ENCODE measurements around the gene C14orf119. TPM values are rescaled to one million over a fixed set of nuclear protein-coding genes. Genes with fewer than 3 reads are reported as not detected.
A peak's percentile ranks its signal among the peaks of the same experiment; 100 is the strongest.

The C14orf119 gene
- total RNA-seq, 1 experiment from 2014 or later = 65.1 TPM

DNA sequence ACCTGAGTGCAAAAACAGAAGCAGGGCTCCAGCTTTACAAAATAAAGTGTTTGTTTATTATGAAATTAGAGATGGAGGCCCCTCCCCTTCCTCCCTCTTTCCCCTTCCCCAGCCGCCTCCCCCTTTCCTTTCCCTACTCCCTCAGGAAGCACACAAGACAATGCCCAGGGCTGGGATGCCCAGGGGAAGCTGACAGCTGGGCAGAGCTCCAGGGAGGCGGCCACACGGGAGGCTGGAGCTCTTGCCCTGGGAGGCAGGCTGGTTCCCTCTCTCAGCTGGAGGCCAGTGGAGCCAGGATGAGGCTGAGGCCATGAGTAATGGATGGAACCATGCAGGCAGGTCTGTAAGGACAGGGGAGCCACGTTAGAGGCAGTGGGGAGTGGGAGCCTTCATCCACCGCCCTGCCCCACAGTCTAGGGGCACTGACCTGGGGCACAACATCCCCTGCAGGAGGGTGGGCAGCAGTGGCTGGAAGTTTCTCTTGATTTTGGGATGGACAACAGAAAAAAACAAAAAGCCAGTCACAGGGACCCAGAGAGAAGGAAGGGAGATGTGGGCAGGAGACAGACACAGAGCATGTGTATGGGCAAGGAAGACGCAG lies 48.2 kb upstream of the C14orf119 start:
- H2BK5ac ChIP-seq (ENCODE audit: insufficient read length, low read length) = no peak overlapping the region
- H4K91ac ChIP-seq (ENCODE audit: insufficient read length, low read depth, low read length) = no peak overlapping the region
- no peak overlapping the region for H3K14ac ChIP-seq (ENCODE audit: insufficient read depth, low read length)
- Mint-ChIP-seq H3K27ac (peak overlapping the region in 1 of 3 experiments; percentile 36; a peak in 3 of 7 replicates), H3K4me1 (peaks cover 6 to 15% of the 10 kb centered on the region in 2 experiments), H3K9me3 (no peaks in the 10 kb centered on the region), H3K4me3 (no peak overlapping the region), H3K27me3 (ENCODE audit: low read depth) (peaks cover 1% of the 10 kb centered on the region; the same call in 1 of the 2 replicates), H3K36me3 (ENCODE audit: insufficient read depth in 1 of 3, low read depth in 3 of 3) (peaks cover 7 to 17% (median 16%) of the 10 kb centered on the region in 3 experiments)
- H3K56ac ChIP-seq (ENCODE audit: insufficient read length, low read depth, low read length) = no peak overlapping the region
- no peaks in the 10 kb centered on the region for H4K20me1 ChIP-seq (ENCODE audit: control insufficient read depth, insufficient read depth, insufficient read length)
- no peak overlapping the region for H3T11ph ChIP-seq (ENCODE audit: low read length)
- H2BK20ac ChIP-seq (ENCODE audit: low read depth, low read length, poor library complexity, severe bottlenecking) = no peak overlapping the region
- no peak overlapping the region for H2AFZ ChIP-seq (ENCODE audit: low read length)
- no peak overlapping the region for H3K4ac ChIP-seq (ENCODE audit: low read depth, low read length)
- WGBS (ENCODE audit: extremely low coverage, insufficient read length, low lambda C conversion rate) = no CpG with 5 or more reads among the region's 6 CpGs
- no peaks in the 10 kb centered on the region for H3K79me1 ChIP-seq (ENCODE audit: insufficient read depth, low read depth, low read length, poor library complexity, severe bottlenecking)
- no peaks in the 10 kb centered on the region for H3K9me3 ChIP-seq (ENCODE audit: control insufficient read depth, low read depth, low read length)
- no peak overlapping the region for H2BK15ac ChIP-seq (ENCODE audit: low read depth, low read length)
- H3K18ac ChIP-seq (ENCODE audit: insufficient read length, low read depth, low read length) = no peak overlapping the region
- no peak overlapping the region for H2BK120ac ChIP-seq (ENCODE audit: low read depth, low read length, poor library complexity, severe bottlenecking)
- no peak overlapping the region for H2BK12ac ChIP-seq (ENCODE audit: insufficient read length, low read depth, low read length)
- no peaks in the 10 kb centered on the region for H3K79me2 ChIP-seq (ENCODE audit: insufficient read depth, low read length)
- no peak overlapping the region for H4K5ac ChIP-seq (ENCODE audit: insufficient read length, low read depth, low read length)
- no peak overlapping the region for H3K9ac ChIP-seq (ENCODE audit: extremely low read depth, insufficient read length, low read length)
- no peak overlapping the region for H3K4me2 ChIP-seq (ENCODE audit: insufficient read depth, insufficient read length, low read length)
- no peaks in the 10 kb centered on the region for H3K27me3 ChIP-seq (ENCODE audit: insufficient read depth, low read length)
- no peaks in the 10 kb centered on the region for H3K23me2 ChIP-seq (ENCODE audit: insufficient read length, low read depth, low read length, poor library complexity, severe bottlenecking)
- TF ChIP-seq, protein P1, sequence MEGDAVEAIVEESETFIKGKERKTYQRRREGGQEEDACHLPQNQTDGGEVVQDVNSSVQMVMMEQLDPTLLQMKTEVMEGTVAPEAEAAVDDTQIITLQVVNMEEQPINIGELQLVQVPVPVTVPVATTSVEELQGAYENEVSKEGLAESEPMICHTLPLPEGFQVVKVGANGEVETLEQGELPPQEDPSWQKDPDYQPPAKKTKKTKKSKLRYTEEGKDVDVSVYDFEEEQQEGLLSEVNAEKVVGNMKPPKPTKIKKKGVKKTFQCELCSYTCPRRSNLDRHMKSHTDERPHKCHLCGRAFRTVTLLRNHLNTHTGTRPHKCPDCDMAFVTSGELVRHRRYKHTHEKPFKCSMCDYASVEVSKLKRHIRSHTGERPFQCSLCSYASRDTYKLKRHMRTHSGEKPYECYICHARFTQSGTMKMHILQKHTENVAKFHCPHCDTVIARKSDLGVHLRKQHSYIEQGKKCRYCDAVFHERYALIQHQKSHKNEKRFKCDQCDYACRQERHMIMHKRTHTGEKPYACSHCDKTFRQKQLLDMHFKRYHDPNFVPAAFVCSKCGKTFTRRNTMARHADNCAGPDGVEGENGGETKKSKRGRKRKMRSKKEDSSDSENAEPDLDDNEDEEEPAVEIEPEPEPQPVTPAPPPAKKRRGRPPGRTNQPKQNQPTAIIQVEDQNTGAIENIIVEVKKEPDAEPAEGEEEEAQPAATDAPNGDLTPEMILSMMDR (conservative IDR thresholded peaks at IDR 0.05) = no peak
- H4K8ac ChIP-seq (replicated peaks; ENCODE audit: insufficient read length, low read depth, low read length) = no peak overlapping the region
- no peak overlapping the region for H3K23ac ChIP-seq (ENCODE audit: insufficient read length, low read depth, low read length)
- no peak for DNase-seq
- H2AK5ac ChIP-seq (ENCODE audit: insufficient read length, low read length) = no peak overlapping the region
- no peaks in the 10 kb centered on the region for H3K4me1 ChIP-seq (ENCODE audit: insufficient read depth, low read length)
- H3K27ac ChIP-seq (ENCODE audit: insufficient read length, low read depth, low read length) = no peak overlapping the region

All from H9 (cell line).